GM23338 (cell line): Measurements from ENCODE around the gene SCN7A.

ENCODE experiments used
- CREB1 ChIP-seq: fragments of 250-450 bp; sonication (Bioruptor Pico); IDR thresholded peaks from 2 replicates; pipeline ENCODE4 v1.5.0; 2020; ENCODE audit warnings: low read depth, mild to moderate bottlenecking, moderate library complexity
- EZH2 ChIP-seq: fragments of 200-600 bp; sonication (generic); IDR thresholded peaks from one replicate; pipeline ENCODE4 v1.8.0; 2017; ENCODE audit warnings: antibody characterized with exemption, mild to moderate bottlenecking, low read depth; ENCODE audit not compliant: unreplicated experiment
- EZH2phosphoT487 ChIP-seq: fragments of 200-600 bp; sonication (generic); IDR thresholded peaks from one replicate; pipeline ENCODE4 v1.8.1; 2018; ENCODE audit warnings: antibody characterized with exemption; ENCODE audit not compliant: unreplicated experiment
- JUNB ChIP-seq: IDR thresholded peaks from one replicate; pipeline ENCODE4 v1.6.1; 2016; ENCODE audit warnings: antibody characterized with exemption; ENCODE audit not compliant: unreplicated experiment
- NANOG ChIP-seq: IDR thresholded peaks from 2 replicates; pipeline ENCODE4 v1.6.1; 2016; ENCODE audit warnings: antibody characterized with exemption, borderline replicate concordance
- POLR2AphosphoS5 ChIP-seq: IDR thresholded peaks from 2 replicates; pipeline ENCODE4 v1.6.1; 2016; ENCODE audit warnings: antibody characterized with exemption, low read depth
- REST ChIP-seq: IDR thresholded peaks from one replicate; pipeline ENCODE4 v1.6.1; 2018; ENCODE audit warnings: antibody characterized with exemption; ENCODE audit not compliant: unreplicated experiment
- STAT1 ChIP-seq: IDR thresholded peaks from one replicate; pipeline ENCODE4 v1.6.1; 2016; ENCODE audit warnings: antibody characterized with exemption; ENCODE audit not compliant: unreplicated experiment
- ZNF331 ChIP-seq: fragments of 250-450 bp; sonication (Bioruptor Pico); IDR thresholded peaks from 2 replicates; pipeline ENCODE4 v1.5.0; 2020; ENCODE audit warnings: low read depth, mild to moderate bottlenecking, moderate library complexity
- TF ChIP-seq, protein P1 (sequence below), 2 experiments: fragments of 200-600 bp in 1 of 2; sonication (generic) in 1 of 2; conservative IDR thresholded peaks; 2 replicates each; pipeline versions ENCODE4 v1.5.1 to v1.6.1; 2016 to 2017; ENCODE audit warnings: antibody characterized with exemption in 2 of 2, low read depth in 2 of 2, mild to moderate bottlenecking in 2 of 2, moderate library complexity in 1 of 2

DNA sequence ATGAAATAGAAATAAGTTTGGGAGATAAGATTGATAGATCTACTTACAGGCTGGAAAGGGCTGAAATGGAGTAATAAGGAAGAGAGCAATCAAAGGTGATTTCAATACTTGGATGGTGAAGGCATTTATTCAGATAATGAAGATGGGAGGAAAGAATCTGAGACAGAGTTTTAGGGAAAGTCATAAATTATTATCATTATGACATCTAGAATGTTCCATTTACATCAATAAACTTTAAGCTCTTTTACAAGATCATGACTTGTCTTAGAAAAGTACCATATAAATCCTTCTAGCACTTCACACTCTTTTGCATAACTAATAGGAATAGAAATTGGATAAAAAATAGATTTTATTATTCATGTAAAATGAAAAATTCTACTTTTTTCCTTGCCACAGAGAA lies 120.5 kb downstream of the SCN7A start:
- TF ChIP-seq POLR2AphosphoS5, result no peak
- TF ChIP-seq, protein P1, sequence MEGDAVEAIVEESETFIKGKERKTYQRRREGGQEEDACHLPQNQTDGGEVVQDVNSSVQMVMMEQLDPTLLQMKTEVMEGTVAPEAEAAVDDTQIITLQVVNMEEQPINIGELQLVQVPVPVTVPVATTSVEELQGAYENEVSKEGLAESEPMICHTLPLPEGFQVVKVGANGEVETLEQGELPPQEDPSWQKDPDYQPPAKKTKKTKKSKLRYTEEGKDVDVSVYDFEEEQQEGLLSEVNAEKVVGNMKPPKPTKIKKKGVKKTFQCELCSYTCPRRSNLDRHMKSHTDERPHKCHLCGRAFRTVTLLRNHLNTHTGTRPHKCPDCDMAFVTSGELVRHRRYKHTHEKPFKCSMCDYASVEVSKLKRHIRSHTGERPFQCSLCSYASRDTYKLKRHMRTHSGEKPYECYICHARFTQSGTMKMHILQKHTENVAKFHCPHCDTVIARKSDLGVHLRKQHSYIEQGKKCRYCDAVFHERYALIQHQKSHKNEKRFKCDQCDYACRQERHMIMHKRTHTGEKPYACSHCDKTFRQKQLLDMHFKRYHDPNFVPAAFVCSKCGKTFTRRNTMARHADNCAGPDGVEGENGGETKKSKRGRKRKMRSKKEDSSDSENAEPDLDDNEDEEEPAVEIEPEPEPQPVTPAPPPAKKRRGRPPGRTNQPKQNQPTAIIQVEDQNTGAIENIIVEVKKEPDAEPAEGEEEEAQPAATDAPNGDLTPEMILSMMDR (conservative IDR thresholded peaks at IDR 0.05; ENCODE audit: low read depth in 2 of 2), result no peak
- no peak for TF ChIP-seq EZH2
- TF ChIP-seq EZH2phosphoT487, result no peak
- no peak for TF ChIP-seq NANOG
- TF ChIP-seq REST, result no peak
- no peak for TF ChIP-seq ZNF331 (CRISPR knock-in tag)
- no peak for TF ChIP-seq STAT1
- no peak for TF ChIP-seq JUNB
- TF ChIP-seq CREB1, result no peak
